ENCODE data around the gene ITGAL. TPM values are rescaled to one million over a fixed set of nuclear protein-coding genes. Genes with fewer than 3 reads are reported as not detected.

The ITGAL gene
- total and polyA plus RNA-seq, 2 of the 13 experiments (the other 11 are each of a cell fraction or from before 2014, with no cell fraction given): 0.86 to 1.2 TPM

GRCh38 chr16:30571445-30572322 is 99.1 kb downstream of the ITGAL start, which contains the start of gene ZNF688 (continued):
- TF ChIP-seq, protein P1, sequence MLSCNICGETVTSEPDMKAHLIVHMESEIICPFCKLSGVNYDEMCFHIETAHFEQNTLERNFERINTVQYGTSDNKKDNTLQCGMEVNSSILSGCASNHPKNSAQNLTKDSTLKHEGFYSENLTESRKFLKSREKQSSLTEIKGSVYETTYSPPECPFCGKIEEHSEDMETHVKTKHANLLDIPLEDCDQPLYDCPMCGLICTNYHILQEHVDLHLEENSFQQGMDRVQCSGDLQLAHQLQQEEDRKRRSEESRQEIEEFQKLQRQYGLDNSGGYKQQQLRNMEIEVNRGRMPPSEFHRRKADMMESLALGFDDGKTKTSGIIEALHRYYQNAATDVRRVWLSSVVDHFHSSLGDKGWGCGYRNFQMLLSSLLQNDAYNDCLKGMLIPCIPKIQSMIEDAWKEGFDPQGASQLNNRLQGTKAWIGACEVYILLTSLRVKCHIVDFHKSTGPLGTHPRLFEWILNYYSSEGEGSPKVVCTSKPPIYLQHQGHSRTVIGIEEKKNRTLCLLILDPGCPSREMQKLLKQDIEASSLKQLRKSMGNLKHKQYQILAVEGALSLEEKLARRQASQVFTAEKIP (CRISPR knock-in tag; IDR thresholded peaks at IDR 0.05; ENCODE audit: borderline replicate concordance): no peak
- TF ChIP-seq FOXJ3 (CRISPR knock-in tag; IDR thresholded peaks at IDR 0.05; ENCODE audit: borderline replicate concordance) (0 out of 2 replicates have a peak, but pooled peaks have one; percentile 27), NRL (CRISPR knock-in tag; IDR thresholded peaks at IDR 0.05; ENCODE audit: borderline replicate concordance) (peak; percentile 69), ELF3 (CRISPR knock-in tag; IDR thresholded peaks at IDR 0.05) (peak; percentile 82), KLF12 (CRISPR knock-in tag; IDR thresholded peaks at IDR 0.05; ENCODE audit: borderline replicate concordance) (peak; percentile 33; the same call in 1 of the 2 replicates), TMF1 (CRISPR knock-in tag; IDR thresholded peaks at IDR 0.05; ENCODE audit: low read depth) (peak; percentile 39; the same call in 1 of the 2 replicates), MAFK (conservative IDR thresholded peaks at IDR 0.05 in 1 of 2, IDR thresholded peaks at IDR 0.05 in 1 of 2; ENCODE audit: low read length in 2 of 2) (no peak), TFAP4 (IDR thresholded peaks at IDR 0.05; ENCODE audit: borderline replicate concordance, low read depth) (peak; percentile 27; the same call in 1 of the 2 replicates), ZNF891 (CRISPR knock-in tag; IDR thresholded peaks at IDR 0.05) (peak; percentile 29; the same call in 1 of the 2 replicates), ETV6 (CRISPR knock-in tag; conservative IDR thresholded peaks at IDR 0.05) (0 out of 2 replicates have a peak, but pooled peaks have one; percentile 11), POLR2AphosphoS5 (IDR thresholded peaks at IDR 0.05; ENCODE audit: low read depth, low read length) (0 out of 2 replicates have a peak, but pooled peaks have one; percentile 15), MYNN (CRISPR knock-in tag; IDR thresholded peaks at IDR 0.05; ENCODE audit: low read depth) (no peak), HNRNPK (IDR thresholded peaks at IDR 0.05; ENCODE audit: low read depth, low read length, poor library complexity, severe bottlenecking) (peak; percentile 43), DMTF1 (CRISPR knock-in tag; IDR thresholded peaks at IDR 0.05) (no peak), KDM5A (IDR thresholded peaks at IDR 0.05; ENCODE audit: borderline replicate concordance, low read length) (peak; percentile 86), SIN3B (IDR thresholded peaks at IDR 0.05; ENCODE audit: low read length) (peak; percentile 100), CBX2 (IDR thresholded peaks at IDR 0.05; ENCODE audit: low read depth, low read length) (no peak), CBX2 (CRISPR knock-in tag; IDR thresholded peaks at IDR 0.05; ENCODE audit: low read depth) (no peak), MXI1 (IDR thresholded peaks at IDR 0.05; ENCODE audit: borderline replicate concordance, low read depth, low read length) (peak; percentile 99), ZNF749 (CRISPR knock-in tag; IDR thresholded peaks at IDR 0.05; ENCODE audit: borderline replicate concordance) (no peak), KMT2B (CRISPR knock-in tag; IDR thresholded peaks at IDR 0.05) (peak; percentile 63), ZNF557 (CRISPR knock-in tag; IDR thresholded peaks at IDR 0.05) (0 out of 2 replicates have a peak, but pooled peaks have one; percentile 80)
- TF ChIP-seq, protein P2, sequence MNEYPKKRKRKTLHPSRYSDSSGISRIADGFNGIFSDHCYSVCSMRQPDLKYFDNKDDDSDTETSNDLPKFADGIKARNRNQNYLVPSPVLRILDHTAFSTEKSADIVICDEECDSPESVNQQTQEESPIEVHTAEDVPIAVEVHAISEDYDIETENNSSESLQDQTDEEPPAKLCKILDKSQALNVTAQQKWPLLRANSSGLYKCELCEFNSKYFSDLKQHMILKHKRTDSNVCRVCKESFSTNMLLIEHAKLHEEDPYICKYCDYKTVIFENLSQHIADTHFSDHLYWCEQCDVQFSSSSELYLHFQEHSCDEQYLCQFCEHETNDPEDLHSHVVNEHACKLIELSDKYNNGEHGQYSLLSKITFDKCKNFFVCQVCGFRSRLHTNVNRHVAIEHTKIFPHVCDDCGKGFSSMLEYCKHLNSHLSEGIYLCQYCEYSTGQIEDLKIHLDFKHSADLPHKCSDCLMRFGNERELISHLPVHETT (CRISPR knock-in tag; conservative IDR thresholded peaks at IDR 0.05): peak; percentile 33; the same call in 1 of the 2 replicates
